ENCODE results near the gene SESN1. TPM values are rescaled to one million over a fixed set of nuclear protein-coding genes. Genes with fewer than 3 reads are reported as not detected.

Gene SESN1
- total RNA-seq, 6 experiments from 2014 or later = 8.7 to 17.1 (median 11.9) TPM

DNA sequence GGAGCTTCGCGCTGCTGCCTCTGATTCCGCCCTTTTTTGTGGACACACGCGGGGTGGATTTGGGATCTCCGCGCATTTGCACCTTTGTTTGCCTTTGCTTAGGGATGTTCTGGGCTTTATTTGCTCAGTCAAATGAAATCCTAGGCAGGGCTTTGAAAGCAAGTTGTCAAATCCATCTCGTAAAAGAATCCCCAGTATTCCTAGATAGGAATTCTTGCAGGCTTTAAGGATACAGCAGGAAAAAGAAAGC, 1.1 kb upstream of the SESN1 start:
- H3K27me3 ChIP-seq = no peaks in the 10 kb centered on the region
- ATAC-seq (peak in 2 of 4 donors; percentile 0 to 5), DNase-seq (no peak)
- H3K4me3 ChIP-seq = peak overlapping the region; percentile 57 to 91 (median 77)
- no peaks in the 10 kb centered on the region for H3K9me3 ChIP-seq
- peak overlapping the region; percentile 94 to 98 (median 96) for H3K27ac ChIP-seq
- 0% methylated on average over 8 of the region's 8 CpGs for WGBS (ENCODE audit: insufficient coverage, low coverage, low lambda C conversion rate, missing lambda C conversion rate)
- TF ChIP-seq, protein P1, sequence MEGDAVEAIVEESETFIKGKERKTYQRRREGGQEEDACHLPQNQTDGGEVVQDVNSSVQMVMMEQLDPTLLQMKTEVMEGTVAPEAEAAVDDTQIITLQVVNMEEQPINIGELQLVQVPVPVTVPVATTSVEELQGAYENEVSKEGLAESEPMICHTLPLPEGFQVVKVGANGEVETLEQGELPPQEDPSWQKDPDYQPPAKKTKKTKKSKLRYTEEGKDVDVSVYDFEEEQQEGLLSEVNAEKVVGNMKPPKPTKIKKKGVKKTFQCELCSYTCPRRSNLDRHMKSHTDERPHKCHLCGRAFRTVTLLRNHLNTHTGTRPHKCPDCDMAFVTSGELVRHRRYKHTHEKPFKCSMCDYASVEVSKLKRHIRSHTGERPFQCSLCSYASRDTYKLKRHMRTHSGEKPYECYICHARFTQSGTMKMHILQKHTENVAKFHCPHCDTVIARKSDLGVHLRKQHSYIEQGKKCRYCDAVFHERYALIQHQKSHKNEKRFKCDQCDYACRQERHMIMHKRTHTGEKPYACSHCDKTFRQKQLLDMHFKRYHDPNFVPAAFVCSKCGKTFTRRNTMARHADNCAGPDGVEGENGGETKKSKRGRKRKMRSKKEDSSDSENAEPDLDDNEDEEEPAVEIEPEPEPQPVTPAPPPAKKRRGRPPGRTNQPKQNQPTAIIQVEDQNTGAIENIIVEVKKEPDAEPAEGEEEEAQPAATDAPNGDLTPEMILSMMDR (IDR thresholded peaks at IDR 0.05) = no peak
- no peak for TF ChIP-seq POLR2A (IDR thresholded peaks at IDR 0.05)
- H3K4me1 ChIP-seq = peaks cover 0 to 24% (median 0%) of the 10 kb centered on the region in 4 donors
- H3K36me3 ChIP-seq = no peaks in the 10 kb centered on the region
- intact Hi-C loops (cut with DNase I) = no loop called here

DNA sequence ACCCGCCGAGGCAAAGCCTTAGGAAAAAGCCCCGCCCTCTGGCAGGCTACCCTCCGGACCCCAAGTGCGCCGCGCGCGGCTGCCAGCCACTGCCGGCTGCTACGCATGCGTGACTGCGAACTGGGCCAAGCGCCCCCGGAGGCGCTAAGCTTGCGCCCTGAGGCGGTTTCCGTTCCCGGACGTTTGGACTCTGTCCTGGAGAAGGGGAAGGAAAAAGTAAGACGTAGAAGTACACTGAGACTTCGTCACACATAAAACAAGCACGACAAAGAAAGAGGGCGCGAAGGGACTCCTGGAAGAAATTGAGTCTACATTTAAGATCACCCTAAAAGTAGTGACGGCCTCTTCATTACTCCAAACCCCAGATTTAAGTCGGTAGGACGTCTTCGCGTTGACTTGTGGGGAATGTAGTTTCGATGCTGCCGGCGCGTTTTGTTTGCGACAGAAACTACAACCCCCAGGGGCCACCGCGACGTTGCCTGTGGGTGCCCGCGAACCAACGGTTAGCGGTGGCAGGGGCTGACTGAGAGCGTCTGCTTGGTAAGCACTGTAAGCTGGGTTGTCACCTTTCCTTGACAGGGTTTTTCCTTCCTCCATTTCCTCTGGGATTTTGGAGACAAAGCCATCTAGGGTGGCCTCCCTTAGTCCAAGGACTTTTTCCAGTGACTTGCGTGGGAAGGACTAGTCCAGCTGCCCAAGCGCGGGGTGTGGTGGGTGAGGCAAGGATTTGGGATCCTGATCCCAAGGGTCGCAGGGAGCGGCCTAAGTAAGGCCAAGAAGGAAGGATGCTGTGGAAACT, 589 bp upstream of the SESN1 start, which contains the start of gene CEP57L1:
TSS of gene CEP57L1 (plus strand) at position 472 of the 799 bp plus-strand sequence. CDS start 49,715 bp downstream, outside the sequence.
- ATAC-seq (peak; percentile 73 to 78 (median 76)), DNase-seq (peak; percentile 95 to 99 (median 99))
- intact Hi-C loops (cut with DNase I) = no loop called here
- Histone ChIP-seq H3K4me1 (peaks cover 0 to 24% (median 0%) of the 10 kb centered on the region in 4 donors), H3K27ac (peak within 1 kb of the TSS; percentile 94 to 98 (median 96)), H3K4me3 (peak within 1 kb of the TSS; percentile 57 to 91 (median 77)), H3K9me3 (no peaks in the 10 kb centered on the region), H3K27me3 (no peaks in the 10 kb centered on the region), H3K36me3 (no peaks in the 10 kb centered on the region)
- peak; percentile 18 for TF ChIP-seq POLR2A (IDR thresholded peaks at IDR 0.05)
- TF ChIP-seq, protein P1 (IDR thresholded peaks at IDR 0.05) = peak in 1 of 4 donors; percentile 10
- WGBS (ENCODE audit: insufficient coverage, low coverage, low lambda C conversion rate, missing lambda C conversion rate) = under 1% methylated on average over 27 of the region's 49 CpGs

DNA sequence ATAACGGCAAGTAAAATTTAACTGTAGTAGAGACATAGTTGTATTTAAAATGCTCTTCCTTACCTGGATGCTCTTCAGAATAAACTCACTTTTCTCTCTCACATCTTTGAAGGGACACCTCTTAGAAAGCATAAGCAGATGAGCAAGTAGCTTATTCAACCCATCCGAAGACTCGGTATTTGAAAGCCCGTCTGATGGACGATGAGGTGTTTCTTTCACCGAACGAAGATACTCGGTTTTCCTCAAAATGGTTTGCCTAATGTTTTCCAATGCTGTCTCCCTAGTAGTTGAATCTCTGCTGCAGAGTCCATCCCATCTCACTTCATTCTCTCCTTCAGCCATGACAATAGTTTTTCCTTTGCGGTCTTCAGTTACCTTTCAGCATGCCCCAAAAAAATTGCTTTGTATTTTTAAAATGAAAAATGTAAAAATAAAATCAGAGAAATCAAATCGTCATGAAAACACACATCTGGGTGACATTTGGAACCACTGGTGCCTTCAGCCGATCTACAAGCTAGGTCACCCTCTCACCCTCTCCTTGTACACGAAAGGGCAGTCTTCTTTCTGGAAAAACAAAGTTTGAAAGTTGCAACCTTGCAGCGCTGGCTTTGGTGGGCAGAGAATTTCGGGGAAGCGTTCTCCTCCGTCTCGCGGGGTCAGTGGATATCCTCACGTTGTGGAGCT, 772 bp downstream of the SESN1 start:
- ATAC-seq = no peak
- Histone ChIP-seq H3K9me3 (no peaks in the 10 kb centered on the region), H3K36me3 (no peaks in the 10 kb centered on the region), H3K4me3 (peak overlapping the region; percentile 57 to 91 (median 77)), H3K4me1 (peaks cover 0 to 24% (median 0%) of the 10 kb centered on the region in 4 donors), H3K27ac (peak overlapping the region; percentile 94 to 98 (median 96)), H3K27me3 (no peaks in the 10 kb centered on the region)
- 2% methylated on average over 12 of the region's 19 CpGs for WGBS (ENCODE audit: insufficient coverage, low coverage, low lambda C conversion rate, missing lambda C conversion rate)
- intact Hi-C loops (cut with DNase I) = no loop called here
- TF ChIP-seq, protein P1 (IDR thresholded peaks at IDR 0.05) = no peak
- no peak for TF ChIP-seq POLR2A (IDR thresholded peaks at IDR 0.05)
- no peak for DNase-seq

DNA sequence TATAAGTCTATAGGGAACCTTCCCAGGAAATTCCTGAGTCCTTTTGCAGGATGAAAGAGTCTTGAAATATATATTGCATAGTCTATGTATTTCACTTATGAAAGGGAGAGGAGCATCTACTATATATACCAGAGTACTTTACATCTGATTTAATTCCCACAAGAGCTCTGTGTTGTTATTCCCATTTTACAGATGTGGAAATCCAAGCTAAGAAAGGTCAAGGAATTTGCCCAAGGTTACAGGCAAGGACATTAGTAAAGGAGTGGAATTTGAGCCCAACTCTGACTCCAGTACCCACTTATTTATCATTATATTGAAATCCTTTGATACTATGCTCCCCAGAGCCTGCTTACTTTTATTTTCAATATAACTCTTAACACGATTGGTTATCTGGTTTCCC, 2.6 kb downstream of the SESN1 start:
- H3K4me1 ChIP-seq = peaks cover 0 to 37% (median 0%) of the 10 kb centered on the region in 4 donors
- intact Hi-C loops (cut with DNase I) = no loop called here
- no peaks in the 10 kb centered on the region for H3K9me3 ChIP-seq
- DNase-seq (no peak), ATAC-seq (no peak)
- no peaks in the 10 kb centered on the region for H3K36me3 ChIP-seq
- H3K27me3 ChIP-seq = no peaks in the 10 kb centered on the region
- 5% methylated on average over 1 of the region's 1 CpG for WGBS (ENCODE audit: insufficient coverage, low coverage, low lambda C conversion rate, missing lambda C conversion rate)
- TF ChIP-seq, protein P1 (IDR thresholded peaks at IDR 0.05) = no peak
- TF ChIP-seq POLR2A (IDR thresholded peaks at IDR 0.05) = no peak
- H3K4me3 ChIP-seq = peak overlapping the region; percentile 57 to 91 (median 77)
- no peak overlapping the region for H3K27ac ChIP-seq

Measured in right lobe of liver (tissue), 6 donors.